ENCODE data around the gene ITGB2.

DNA sequence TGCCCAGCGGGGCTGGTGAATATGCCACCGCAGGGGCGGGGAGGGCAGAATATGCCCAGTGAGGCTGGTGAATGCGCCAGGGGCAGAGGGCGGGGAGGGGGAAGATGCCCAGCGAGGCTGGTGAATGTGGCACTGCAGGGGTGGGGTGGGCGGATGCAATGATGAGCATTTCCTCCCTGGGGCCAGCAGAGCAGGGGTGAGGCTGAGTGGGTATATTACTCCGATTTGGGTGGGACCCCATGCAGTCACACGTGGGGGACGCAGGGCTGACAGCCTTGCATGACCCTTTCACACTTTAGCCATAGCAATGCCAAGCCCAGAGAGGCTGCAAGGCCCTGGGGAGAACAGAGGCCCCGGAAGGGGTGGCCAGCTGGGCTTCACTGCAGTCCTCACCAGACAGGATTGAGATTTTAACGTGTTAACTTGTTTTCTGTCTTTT lies 9.9 kb upstream of the ITGB2 start:
- TF ChIP-seq CTCF (IDR thresholded peaks at IDR 0.05) (no peak), POLR2A (IDR thresholded peaks at IDR 0.05) (no peak)
